ENCODE data around the gene ZFP82.

Gene ZFP82

GRCh38 chr19:36408101-36408500 lies 10.3 kb downstream of the ZFP82 start:
- H3K27me3 ChIP-seq (ENCODE audit: control insufficient read depth, insufficient read depth, low read length) = no peaks in the 10 kb centered on the region
- H3K4me2 ChIP-seq (ENCODE audit: low read length) = no peak overlapping the region
- H3K4me3 ChIP-seq (ENCODE audit: low read length) = no peak overlapping the region
- peaks cover 8% of the 10 kb centered on the region for H3K9me3 ChIP-seq (replicated peaks; ENCODE audit: low read length)
- H3K9ac ChIP-seq (ENCODE audit: low read depth, low read length) = no peak overlapping the region
- H3K4me1 ChIP-seq (ENCODE audit: control insufficient read depth, insufficient read depth, low read length) = no peaks in the 10 kb centered on the region
- H3K36me3 ChIP-seq (ENCODE audit: insufficient read depth, low read length) = peaks cover 67% of the 10 kb centered on the region

- peaks cover 8% of the 10 kb centered on the region for H3K9me3 ChIP-seq (replicated peaks; ENCODE audit: low read length)
- no peak overlapping the region for H3K4me2 ChIP-seq (ENCODE audit: low read length)
- no peak overlapping the region for H3K9ac ChIP-seq (ENCODE audit: low read depth, low read length)
- H3K27me3 ChIP-seq (ENCODE audit: control insufficient read depth, insufficient read depth, low read length) = no peaks in the 10 kb centered on the region
- H3K36me3 ChIP-seq (ENCODE audit: insufficient read depth, low read length) = peaks cover 78% of the 10 kb centered on the region
- no peak overlapping the region for H3K4me3 ChIP-seq (ENCODE audit: low read length)
- no peaks in the 10 kb centered on the region for H3K4me1 ChIP-seq (ENCODE audit: control insufficient read depth, insufficient read depth, low read length)
Measured at GRCh38 chr19:36404498-36404897, 13.9 kb downstream of the ZFP82 start.

GRCh38 chr19:36401475-36401874 lies 17.0 kb downstream of the ZFP82 start:
- H3K4me1 ChIP-seq (ENCODE audit: control insufficient read depth, insufficient read depth, low read length) = no peaks in the 10 kb centered on the region
- H3K9ac ChIP-seq (ENCODE audit: low read depth, low read length) = no peak overlapping the region
- no peak overlapping the region for H3K4me3 ChIP-seq (ENCODE audit: low read length)
- H3K4me2 ChIP-seq (ENCODE audit: low read length) = no peak overlapping the region
- peaks cover 69% of the 10 kb centered on the region for H3K36me3 ChIP-seq (ENCODE audit: insufficient read depth, low read length)
- H3K27me3 ChIP-seq (ENCODE audit: control insufficient read depth, insufficient read depth, low read length) = no peaks in the 10 kb centered on the region
- H3K9me3 ChIP-seq (replicated peaks; ENCODE audit: low read length) = no peaks in the 10 kb centered on the region

GRCh38 chr19:36398571-36398970 lies 19.9 kb downstream of the ZFP82 start:
- Histone ChIP-seq H3K9ac (ENCODE audit: low read depth, low read length) (no peak overlapping the region), H3K4me1 (ENCODE audit: control insufficient read depth, insufficient read depth, low read length) (no peaks in the 10 kb centered on the region), H3K9me3 (replicated peaks; ENCODE audit: low read length) (peaks cover 20% of the 10 kb centered on the region), H3K27me3 (ENCODE audit: control insufficient read depth, insufficient read depth, low read length) (no peaks in the 10 kb centered on the region), H3K4me3 (ENCODE audit: low read length) (no peak overlapping the region), H3K4me2 (ENCODE audit: low read length) (no peak overlapping the region), H3K36me3 (ENCODE audit: insufficient read depth, low read length) (peaks cover 67% of the 10 kb centered on the region)

- Histone ChIP-seq H3K4me3 (ENCODE audit: low read length) (no peak overlapping the region), H3K4me1 (ENCODE audit: control insufficient read depth, insufficient read depth, low read length) (no peaks in the 10 kb centered on the region), H3K9ac (ENCODE audit: low read depth, low read length) (no peak overlapping the region), H3K36me3 (ENCODE audit: insufficient read depth, low read length) (peaks cover 48% of the 10 kb centered on the region), H3K27me3 (ENCODE audit: control insufficient read depth, insufficient read depth, low read length) (no peaks in the 10 kb centered on the region), H3K9me3 (replicated peaks; ENCODE audit: low read length) (peaks cover 51% of the 10 kb centered on the region), H3K4me2 (ENCODE audit: low read length) (no peak overlapping the region)
Measured at GRCh38 chr19:36392916-36393673, 25.3 kb downstream of the ZFP82 start.

- Histone ChIP-seq H3K9ac (ENCODE audit: low read depth, low read length) (peak overlapping the region; percentile 89), H3K36me3 (ENCODE audit: insufficient read depth, low read length) (no peaks in the 10 kb centered on the region), H3K9me3 (replicated peaks; ENCODE audit: low read length) (no peaks in the 10 kb centered on the region), H3K4me2 (ENCODE audit: low read length) (peak overlapping the region; percentile 76), H3K27me3 (ENCODE audit: control insufficient read depth, insufficient read depth, low read length) (no peaks in the 10 kb centered on the region), H3K4me3 (ENCODE audit: low read length) (peak overlapping the region; percentile 80), H3K4me1 (ENCODE audit: control insufficient read depth, insufficient read depth, low read length) (peaks cover 12% of the 10 kb centered on the region)
Measured at GRCh38 chr19:36379510-36379819, 39.0 kb downstream of the ZFP82 start.

GRCh38 chr19:36378625-36379509 lies 39.6 kb downstream of the ZFP82 start, which contains the start of gene ZFP14:
TSS of gene ZFP14 (minus strand) at chr19:36379201. CDS start at chr19:36367892, 11,309 bp downstream.
- Histone ChIP-seq H3K36me3 (ENCODE audit: insufficient read depth, low read length) (no peaks in the 10 kb centered on the region), H3K4me3 (ENCODE audit: low read length) (peak within 1 kb of the TSS; percentile 80), H3K9ac (ENCODE audit: low read depth, low read length) (peak within 1 kb of the TSS; percentile 89), H3K27me3 (ENCODE audit: control insufficient read depth, insufficient read depth, low read length) (no peaks in the 10 kb centered on the region), H3K9me3 (replicated peaks; ENCODE audit: low read length) (no peaks in the 10 kb centered on the region), H3K4me2 (ENCODE audit: low read length) (peak within 1 kb of the TSS; percentile 76), H3K4me1 (ENCODE audit: control insufficient read depth, insufficient read depth, low read length) (peaks cover 12% of the 10 kb centered on the region)

GRCh38 chr19:36377541-36378178 lies 40.8 kb downstream of the ZFP82 start:
- H3K9ac ChIP-seq (ENCODE audit: low read depth, low read length) = peak overlapping the region; percentile 89
- H3K4me1 ChIP-seq (ENCODE audit: control insufficient read depth, insufficient read depth, low read length) = peaks cover 12% of the 10 kb centered on the region
- no peaks in the 10 kb centered on the region for H3K27me3 ChIP-seq (ENCODE audit: control insufficient read depth, insufficient read depth, low read length)
- no peaks in the 10 kb centered on the region for H3K9me3 ChIP-seq (replicated peaks; ENCODE audit: low read length)
- H3K4me3 ChIP-seq (ENCODE audit: low read length) = peak overlapping the region; percentile 80
- H3K36me3 ChIP-seq (ENCODE audit: insufficient read depth, low read length) = no peaks in the 10 kb centered on the region
- H3K4me2 ChIP-seq (ENCODE audit: low read length) = peak overlapping the region; percentile 76

GRCh38 chr19:36373638-36374156 lies 44.7 kb downstream of the ZFP82 start:
- Histone ChIP-seq H3K4me3 (ENCODE audit: low read length) (no peak overlapping the region), H3K9me3 (replicated peaks; ENCODE audit: low read length) (no peaks in the 10 kb centered on the region), H3K4me1 (ENCODE audit: control insufficient read depth, insufficient read depth, low read length) (peaks cover 8% of the 10 kb centered on the region), H3K36me3 (ENCODE audit: insufficient read depth, low read length) (no peaks in the 10 kb centered on the region), H3K9ac (ENCODE audit: low read depth, low read length) (no peak overlapping the region), H3K27me3 (ENCODE audit: control insufficient read depth, insufficient read depth, low read length) (no peaks in the 10 kb centered on the region), H3K4me2 (ENCODE audit: low read length) (no peak overlapping the region)

- Histone ChIP-seq H3K4me1 (ENCODE audit: control insufficient read depth, insufficient read depth, low read length) (no peaks in the 10 kb centered on the region), H3K9ac (ENCODE audit: low read depth, low read length) (no peak overlapping the region), H3K36me3 (ENCODE audit: insufficient read depth, low read length) (peaks cover 3% of the 10 kb centered on the region), H3K9me3 (replicated peaks; ENCODE audit: low read length) (no peaks in the 10 kb centered on the region), H3K27me3 (ENCODE audit: control insufficient read depth, insufficient read depth, low read length) (no peaks in the 10 kb centered on the region), H3K4me3 (ENCODE audit: low read length) (no peak overlapping the region), H3K4me2 (ENCODE audit: low read length) (no peak overlapping the region)
Measured at GRCh38 chr19:36371886-36372285, 46.6 kb downstream of the ZFP82 start.

GRCh38 chr19:36363845-36364244 lies 54.6 kb downstream of the ZFP82 start:
- Histone ChIP-seq H3K4me3 (ENCODE audit: low read length) (no peak overlapping the region), H3K4me2 (ENCODE audit: low read length) (no peak overlapping the region), H3K9ac (ENCODE audit: low read depth, low read length) (no peak overlapping the region), H3K27me3 (ENCODE audit: control insufficient read depth, insufficient read depth, low read length) (no peaks in the 10 kb centered on the region), H3K9me3 (replicated peaks; ENCODE audit: low read length) (no peaks in the 10 kb centered on the region), H3K36me3 (ENCODE audit: insufficient read depth, low read length) (peaks cover 15% of the 10 kb centered on the region), H3K4me1 (ENCODE audit: control insufficient read depth, insufficient read depth, low read length) (no peaks in the 10 kb centered on the region)
